Measurements from ENCODE around the gene C2orf80. TPM values are rescaled to one million over a fixed set of nuclear protein-coding genes. Genes with fewer than 3 reads are reported as not detected.
"Not testable (repeated sequence)": the region's sequence is repeated elsewhere in the genome, so short reads cannot be mapped to it uniquely, and the experiment has no call there.

C2orf80 gene
- total RNA-seq (10 to 100 TPM in 1 of 2 donors, 1 to 10 TPM in 1; 6.4 to 15.7 TPM), polyA plus RNA-seq (ENCODE audit: insufficient read length in 2 of 2) (10 to 100 TPM; 31.0 to 35.4 TPM)
- long read RNA-seq, donor 1, partial matches to known transcripts = 6 of 6 reads
- long read RNA-seq, donor 1, other reads (novel, unspliced or antisense) = 0 of 6 reads
- long read RNA-seq, donor 2, partial matches to known transcripts = 0 of 1 reads
- long read RNA-seq, donor 2, other reads (novel, unspliced or antisense) = 0 of 1 reads
- long read RNA-seq, donor 3 = 0 reads
- long read RNA-seq, donor 4 = 0 reads

DNA sequence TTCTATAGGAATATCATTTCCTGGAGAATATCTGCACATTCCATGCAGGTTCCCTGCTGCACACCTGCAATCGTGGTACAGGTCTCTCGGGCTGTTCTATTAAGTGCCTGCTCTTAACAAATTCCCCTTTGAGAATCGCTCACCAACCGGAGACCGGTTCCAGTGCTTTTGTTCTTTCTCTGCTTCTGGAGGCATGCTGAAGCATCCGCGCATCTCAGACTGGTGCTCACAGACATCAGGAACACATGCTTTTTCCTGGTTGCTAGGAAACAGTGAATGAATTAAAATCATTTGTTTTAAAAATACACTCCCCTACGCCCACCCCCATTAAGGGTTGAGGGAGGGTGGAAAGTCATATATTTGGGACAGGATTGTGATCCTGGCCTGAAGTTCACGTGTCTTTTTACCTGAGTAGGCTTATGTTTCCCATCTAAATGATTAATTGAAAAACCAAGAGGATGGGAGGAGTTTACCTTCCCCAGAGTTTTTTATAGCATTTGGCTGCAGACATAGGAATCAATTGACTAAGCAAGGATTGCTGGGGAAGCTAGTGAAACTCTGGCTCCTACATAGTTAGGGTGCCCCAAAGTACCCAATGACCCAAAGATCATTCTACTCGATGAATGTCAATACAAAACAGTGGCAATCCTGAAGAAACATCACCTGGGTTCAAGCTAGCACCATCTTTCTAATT, at the start of gene C2orf80:
Gene C2orf80 (minus strand): TSS at position 221 of the 694 bp plus-strand sequence. CDS start 3,044 bp downstream, outside the sequence.
- Histone ChIP-seq H3K4me3 (ENCODE audit: low read depth, low read length) (peak within 1 kb of the TSS; percentile 16), H3K27ac (ENCODE audit: low read depth, low read length) (peak within 1 kb of the TSS; percentile 70), H3K36me3 (ENCODE audit: control insufficient read depth, insufficient read depth, low read length) (no peaks in the 10 kb centered on the region), H3K27me3 (ENCODE audit: control insufficient read depth, insufficient read depth, low read length) (no peaks in the 10 kb centered on the region), H3K9me3 (ENCODE audit: control insufficient read depth, insufficient read depth, low read length) (no peaks in the 10 kb centered on the region), H3K4me1 (ENCODE audit: control insufficient read depth, insufficient read depth, low read length) (peaks cover 10% of the 10 kb centered on the region)
- peak; percentile 56 to 97 (median 76) for DNase-seq (ENCODE audit: low read depth in 4 of 6, low spot score in 6 of 6)
- 7% methylated on average over 6 of the region's 10 CpGs for WGBS (ENCODE audit: insufficient coverage)

DNA sequence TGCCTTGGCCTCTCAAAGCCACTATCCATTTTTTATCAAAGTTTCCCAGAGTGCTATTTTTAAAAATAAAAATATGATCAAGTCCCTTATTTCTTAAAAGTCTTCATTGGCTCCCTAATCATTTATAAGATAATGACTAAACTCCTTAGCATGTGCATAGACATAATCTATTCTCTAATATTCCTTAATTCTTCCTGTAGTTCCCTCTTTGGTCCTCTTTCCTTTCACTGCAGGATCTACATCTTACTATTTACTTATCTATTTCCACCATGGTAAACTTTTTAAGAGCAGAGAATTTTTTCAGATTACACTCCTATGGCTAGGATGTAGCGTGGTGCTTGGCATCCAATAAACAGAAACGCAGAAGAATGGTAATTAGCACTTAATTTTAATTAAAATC, 46.0 kb upstream of the C2orf80 start:
- Histone ChIP-seq H3K36me3 (ENCODE audit: control insufficient read depth, insufficient read depth, low read length) (peaks cover 15% of the 10 kb centered on the region), H3K27me3 (ENCODE audit: control insufficient read depth, insufficient read depth, low read length) (no peaks in the 10 kb centered on the region), H3K4me3 (ENCODE audit: low read depth, low read length) (no peak overlapping the region), H3K27ac (ENCODE audit: low read depth, low read length) (no peak overlapping the region), H3K9me3 (ENCODE audit: control insufficient read depth, insufficient read depth, low read length) (no peaks in the 10 kb centered on the region), H3K4me1 (ENCODE audit: control insufficient read depth, insufficient read depth, low read length) (no peaks in the 10 kb centered on the region)
- no peak for DNase-seq (ENCODE audit: low read depth in 4 of 6, low spot score in 6 of 6)
- no CpG with 5 or more reads among the region's 2 CpGs for WGBS (ENCODE audit: insufficient coverage)

DNA sequence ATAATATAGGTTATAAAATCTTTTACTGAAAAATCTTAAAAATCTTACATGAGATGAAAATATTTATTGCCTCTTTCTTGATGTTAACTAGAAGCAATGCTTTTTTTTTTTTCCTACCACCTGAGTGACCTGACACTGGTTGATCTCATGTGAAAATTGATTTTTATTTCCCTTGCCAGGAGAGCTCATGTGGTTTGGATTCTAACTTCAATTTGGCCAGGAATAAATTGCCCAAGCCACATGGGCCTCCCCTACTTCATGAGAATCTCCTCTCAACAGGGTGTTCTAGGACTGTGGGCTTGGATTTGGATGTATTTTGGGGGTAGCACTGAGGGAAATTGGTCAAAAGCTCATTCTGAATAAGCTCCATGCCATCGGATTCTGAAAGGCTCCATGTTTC, 45.0 kb upstream of the C2orf80 start:
- Histone ChIP-seq H3K36me3 (ENCODE audit: control insufficient read depth, insufficient read depth, low read length) (peaks cover 13% of the 10 kb centered on the region), H3K4me1 (ENCODE audit: control insufficient read depth, insufficient read depth, low read length) (no peaks in the 10 kb centered on the region), H3K9me3 (ENCODE audit: control insufficient read depth, insufficient read depth, low read length) (no peaks in the 10 kb centered on the region), H3K4me3 (ENCODE audit: low read depth, low read length) (no peak overlapping the region), H3K27ac (ENCODE audit: low read depth, low read length) (no peak overlapping the region), H3K27me3 (ENCODE audit: control insufficient read depth, insufficient read depth, low read length) (no peaks in the 10 kb centered on the region)
- DNase-seq (ENCODE audit: low read depth in 4 of 6, low spot score in 6 of 6) = no peak
- WGBS (ENCODE audit: insufficient coverage) = 83% methylated on average over 1 of the region's 1 CpG

DNA sequence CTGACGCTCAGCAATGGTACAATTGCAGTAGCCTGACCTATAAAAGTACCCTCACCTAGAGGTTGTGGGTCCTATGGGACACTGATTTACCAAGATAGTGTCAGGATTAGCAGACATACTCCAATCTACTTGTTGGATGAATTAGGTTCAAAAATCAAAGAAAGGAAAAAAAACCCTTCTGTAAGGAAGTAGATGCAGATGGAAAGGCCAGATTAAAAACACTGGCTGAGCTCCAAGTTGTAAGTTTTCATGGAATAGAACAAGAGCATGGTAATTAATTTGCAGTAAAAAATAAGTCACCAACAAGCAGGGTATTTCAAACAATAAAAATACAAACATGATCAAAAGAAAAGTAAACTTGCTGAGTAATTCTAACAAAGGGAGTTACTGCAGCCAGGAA, 38.6 kb upstream of the C2orf80 start:
- WGBS (ENCODE audit: insufficient coverage) = no CpG with 5 or more reads among the region's 1 CpG
- DNase-seq (ENCODE audit: low read depth in 4 of 6, low spot score in 6 of 6) = no peak

DNA sequence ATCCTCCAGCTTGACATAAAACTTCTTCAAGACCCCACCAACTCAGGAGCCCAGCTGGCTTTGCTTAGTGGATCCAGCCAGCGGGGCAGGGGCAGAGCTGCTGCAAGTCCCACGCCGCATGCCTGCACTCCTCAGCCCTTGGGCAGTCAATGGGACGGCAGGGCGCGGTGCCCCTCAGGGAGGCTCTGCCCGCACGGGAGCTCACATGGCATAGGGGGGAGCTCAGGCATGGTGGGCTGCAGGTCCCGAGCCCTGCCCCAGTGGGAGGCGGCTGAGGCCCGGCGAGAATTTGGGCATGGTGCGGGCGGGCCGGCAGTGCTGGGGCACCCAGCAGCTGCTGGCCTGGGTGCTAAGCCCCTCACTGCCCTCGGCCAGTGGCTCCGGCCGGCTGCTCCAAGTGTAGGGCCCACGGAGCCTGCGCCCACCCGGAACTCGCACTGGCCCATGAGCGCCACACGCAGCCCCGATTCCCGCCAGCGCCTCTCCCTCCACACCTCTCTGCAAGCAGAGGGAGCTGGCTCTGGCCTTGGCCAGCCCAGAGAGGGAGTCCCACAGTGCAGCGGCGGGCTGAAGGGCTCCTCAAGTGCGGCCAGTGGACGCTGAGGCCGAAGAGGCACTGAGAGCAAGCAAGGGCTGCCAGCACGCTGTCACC, 37.9 kb upstream of the C2orf80 start:
- Histone ChIP-seq H3K36me3 (ENCODE audit: control insufficient read depth, insufficient read depth, low read length) (no peaks in the 10 kb centered on the region), H3K4me1 (ENCODE audit: control insufficient read depth, insufficient read depth, low read length) (no peaks in the 10 kb centered on the region), H3K4me3 (ENCODE audit: low read depth, low read length) (no peak overlapping the region), H3K9me3 (ENCODE audit: control insufficient read depth, insufficient read depth, low read length) (no peaks in the 10 kb centered on the region), H3K27me3 (ENCODE audit: control insufficient read depth, insufficient read depth, low read length) (no peaks in the 10 kb centered on the region), H3K27ac (ENCODE audit: low read depth, low read length) (no peak overlapping the region)
- no peak for DNase-seq (ENCODE audit: low read depth in 4 of 6, low spot score in 6 of 6)
- WGBS (ENCODE audit: insufficient coverage) = 93% methylated on average over 31 of the region's 33 CpGs

More for the DNA sequence above, 38.6 kb upstream of the C2orf80 start:
- H3K27me3 ChIP-seq (ENCODE audit: control insufficient read depth, insufficient read depth, low read length) = no peaks in the 10 kb centered on the region
- H3K4me3 ChIP-seq (ENCODE audit: low read depth, low read length) = no peak overlapping the region
- H3K4me1 ChIP-seq (ENCODE audit: control insufficient read depth, insufficient read depth, low read length) = no peaks in the 10 kb centered on the region
- no peak overlapping the region for H3K27ac ChIP-seq (ENCODE audit: low read depth, low read length)
- no peaks in the 10 kb centered on the region for H3K36me3 ChIP-seq (ENCODE audit: control insufficient read depth, insufficient read depth, low read length)
- no peaks in the 10 kb centered on the region for H3K9me3 ChIP-seq (ENCODE audit: control insufficient read depth, insufficient read depth, low read length)

DNA sequence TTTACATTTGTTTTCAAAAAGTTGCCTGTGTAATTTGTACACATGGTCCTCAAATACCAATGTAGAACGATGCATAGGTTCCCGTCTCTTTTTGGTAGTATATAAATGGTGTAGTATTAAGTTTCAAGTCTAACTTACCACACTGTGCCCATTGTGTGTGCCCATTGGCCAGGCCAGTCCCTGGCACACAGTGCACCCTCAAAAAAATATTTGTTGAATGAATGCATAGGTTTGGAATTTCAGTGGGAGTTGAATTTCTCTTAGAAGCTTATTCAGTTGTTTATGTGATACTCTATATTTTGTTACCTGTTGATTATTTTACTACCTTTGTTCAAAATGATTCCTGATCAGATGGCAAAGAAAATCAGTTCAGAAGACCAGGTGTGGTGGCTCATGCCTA, 35.0 kb upstream of the C2orf80 start:
- WGBS (ENCODE audit: insufficient coverage) = no CpG with 5 or more reads among the region's 2 CpGs
- no peak overlapping the region for H3K27ac ChIP-seq (ENCODE audit: low read depth, low read length)
- no peak overlapping the region for H3K4me3 ChIP-seq (ENCODE audit: low read depth, low read length)
- no peaks in the 10 kb centered on the region for H3K4me1 ChIP-seq (ENCODE audit: control insufficient read depth, insufficient read depth, low read length)
- no peaks in the 10 kb centered on the region for H3K9me3 ChIP-seq (ENCODE audit: control insufficient read depth, insufficient read depth, low read length)
- no peaks in the 10 kb centered on the region for H3K27me3 ChIP-seq (ENCODE audit: control insufficient read depth, insufficient read depth, low read length)
- no peak for DNase-seq (ENCODE audit: low read depth in 4 of 6, low spot score in 6 of 6)
- H3K36me3 ChIP-seq (ENCODE audit: control insufficient read depth, insufficient read depth, low read length) = no peaks in the 10 kb centered on the region

DNA sequence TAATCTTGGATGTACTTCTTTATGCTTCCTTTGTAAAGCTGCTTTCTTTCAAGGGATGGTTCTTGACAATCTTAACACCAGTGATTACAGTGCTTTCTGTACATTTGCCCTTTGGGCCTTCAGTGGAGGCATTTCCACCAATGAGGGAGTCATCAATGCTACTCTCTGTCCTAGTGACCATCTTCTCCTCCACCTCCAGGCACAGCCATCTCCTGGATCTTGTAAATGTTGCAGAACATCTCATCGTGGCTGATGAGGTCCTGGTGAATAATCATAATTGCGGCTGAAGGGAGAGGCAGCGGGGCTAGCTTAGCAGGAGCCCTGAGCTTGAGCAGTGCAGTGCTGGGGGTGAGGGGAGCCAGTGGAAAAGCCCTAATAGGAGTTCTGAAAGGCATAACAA, 32.5 kb upstream of the C2orf80 start:
- no peak for DNase-seq (ENCODE audit: low read depth in 4 of 6, low spot score in 6 of 6)
- WGBS (ENCODE audit: insufficient coverage) = 76% methylated on average over 3 of the region's 3 CpGs
- no peak overlapping the region for H3K4me3 ChIP-seq (ENCODE audit: low read depth, low read length)

DNA sequence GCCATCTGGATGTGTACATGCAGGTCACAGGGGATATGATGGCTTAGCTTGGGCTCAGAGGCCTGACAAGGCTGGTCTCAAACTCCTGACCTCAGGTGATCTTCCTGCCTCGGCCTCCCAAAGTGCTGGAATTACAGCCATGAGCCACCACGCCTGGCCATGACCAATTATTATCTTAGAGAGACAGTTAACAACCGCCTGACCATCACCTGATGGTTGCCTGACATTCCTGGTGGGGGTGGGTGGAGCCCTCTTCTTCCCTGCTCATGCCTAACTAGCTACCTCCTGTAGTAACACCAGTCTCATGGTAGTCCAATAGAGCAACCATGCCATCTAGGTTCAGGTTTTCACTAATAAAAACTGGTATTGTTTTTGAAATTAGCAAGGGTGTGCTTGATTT, 32.0 kb upstream of the C2orf80 start:
- not testable (repeated sequence) for DNase-seq (ENCODE audit: low read depth in 4 of 6, low spot score in 6 of 6); H3K27ac ChIP-seq (ENCODE audit: low read depth, low read length); H3K4me3 ChIP-seq (ENCODE audit: low read depth, low read length); H3K27me3 ChIP-seq (ENCODE audit: control insufficient read depth, insufficient read depth, low read length); H3K4me1 ChIP-seq (ENCODE audit: control insufficient read depth, insufficient read depth, low read length); H3K36me3 ChIP-seq (ENCODE audit: control insufficient read depth, insufficient read depth, low read length); H3K9me3 ChIP-seq (ENCODE audit: control insufficient read depth, insufficient read depth, low read length)
- WGBS (ENCODE audit: insufficient coverage) = 100% methylated on average over 1 of the region's 3 CpGs

More for the DNA sequence above, 32.5 kb upstream of the C2orf80 start:
- Histone ChIP-seq H3K36me3 (ENCODE audit: control insufficient read depth, insufficient read depth, low read length) (no peaks in the 10 kb centered on the region), H3K27ac (ENCODE audit: low read depth, low read length) (no peak overlapping the region), H3K9me3 (ENCODE audit: control insufficient read depth, insufficient read depth, low read length) (no peaks in the 10 kb centered on the region), H3K27me3 (ENCODE audit: control insufficient read depth, insufficient read depth, low read length) (no peaks in the 10 kb centered on the region), H3K4me1 (ENCODE audit: control insufficient read depth, insufficient read depth, low read length) (no peaks in the 10 kb centered on the region)

DNA sequence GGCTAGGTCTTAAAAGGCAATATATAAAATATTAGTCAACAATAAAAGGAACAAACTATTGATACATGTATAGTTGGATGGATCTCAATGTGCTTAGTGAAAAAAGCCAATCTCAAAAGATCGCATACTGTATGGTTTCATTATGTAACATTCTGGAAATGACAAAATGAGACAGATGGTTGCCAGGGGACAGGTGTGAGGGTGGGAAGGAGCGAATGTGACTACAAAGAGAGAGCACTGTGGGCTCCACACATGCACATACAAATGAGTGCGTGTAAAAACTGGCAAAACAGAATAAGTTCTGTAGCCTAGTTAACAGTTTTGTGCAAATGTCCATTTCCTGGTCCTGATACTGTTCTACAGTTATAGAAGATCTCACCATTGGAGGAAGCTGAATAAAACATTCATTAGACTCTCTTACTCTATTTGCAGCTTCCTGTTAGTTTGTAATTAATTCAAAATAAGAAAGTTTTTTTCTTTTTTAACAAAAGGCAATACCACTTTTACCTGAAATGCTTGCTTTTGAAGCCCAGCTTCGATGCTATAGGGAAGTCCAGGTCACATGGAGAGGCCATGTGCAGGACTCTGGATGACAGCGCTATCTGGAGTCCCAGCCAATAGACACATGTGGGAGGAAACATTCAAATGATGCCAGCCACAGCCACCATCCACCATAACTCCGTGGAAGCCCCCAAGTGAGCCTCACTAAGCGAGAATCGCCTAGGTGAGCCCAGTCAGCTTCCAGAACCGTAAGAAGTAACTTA, 21.0 kb upstream of the C2orf80 start:
- Histone ChIP-seq H3K27ac (ENCODE audit: low read depth, low read length) (no peak overlapping the region), H3K4me3 (ENCODE audit: low read depth, low read length) (no peak overlapping the region), H3K36me3 (ENCODE audit: control insufficient read depth, insufficient read depth, low read length) (no peaks in the 10 kb centered on the region), H3K9me3 (ENCODE audit: control insufficient read depth, insufficient read depth, low read length) (no peaks in the 10 kb centered on the region), H3K4me1 (ENCODE audit: control insufficient read depth, insufficient read depth, low read length) (no peaks in the 10 kb centered on the region), H3K27me3 (ENCODE audit: control insufficient read depth, insufficient read depth, low read length) (no peaks in the 10 kb centered on the region)
- 84% methylated on average over 3 of the region's 9 CpGs for WGBS (ENCODE audit: insufficient coverage)
- peak in 1 of 6 donors; percentile 20 for DNase-seq (ENCODE audit: low read depth in 4 of 6, low spot score in 6 of 6)

Measured in spinal cord (tissue), 10 donors.